Stimulated activated CD4-positive, alpha-beta T cell treated with anti-CD3 and anti-CD28 coated beads, Interleukin-1b, Interleukin-23, amount 100 ng/mL, for 1 hour (primary cell): ENCODE results near the gene MYL6B.
"Not testable (repeated sequence)": the region's sequence is repeated elsewhere in the genome, so short reads cannot be mapped to it uniquely, and the experiment has no call there.

Experiments used
- DNase-seq, 2 donors: peaks; one replicate each; pipeline ENCODE4 v3.0.0-alpha.2; 2020; ENCODE audit warnings: low read depth in 2 of 2

Gene MYL6B

DNA sequence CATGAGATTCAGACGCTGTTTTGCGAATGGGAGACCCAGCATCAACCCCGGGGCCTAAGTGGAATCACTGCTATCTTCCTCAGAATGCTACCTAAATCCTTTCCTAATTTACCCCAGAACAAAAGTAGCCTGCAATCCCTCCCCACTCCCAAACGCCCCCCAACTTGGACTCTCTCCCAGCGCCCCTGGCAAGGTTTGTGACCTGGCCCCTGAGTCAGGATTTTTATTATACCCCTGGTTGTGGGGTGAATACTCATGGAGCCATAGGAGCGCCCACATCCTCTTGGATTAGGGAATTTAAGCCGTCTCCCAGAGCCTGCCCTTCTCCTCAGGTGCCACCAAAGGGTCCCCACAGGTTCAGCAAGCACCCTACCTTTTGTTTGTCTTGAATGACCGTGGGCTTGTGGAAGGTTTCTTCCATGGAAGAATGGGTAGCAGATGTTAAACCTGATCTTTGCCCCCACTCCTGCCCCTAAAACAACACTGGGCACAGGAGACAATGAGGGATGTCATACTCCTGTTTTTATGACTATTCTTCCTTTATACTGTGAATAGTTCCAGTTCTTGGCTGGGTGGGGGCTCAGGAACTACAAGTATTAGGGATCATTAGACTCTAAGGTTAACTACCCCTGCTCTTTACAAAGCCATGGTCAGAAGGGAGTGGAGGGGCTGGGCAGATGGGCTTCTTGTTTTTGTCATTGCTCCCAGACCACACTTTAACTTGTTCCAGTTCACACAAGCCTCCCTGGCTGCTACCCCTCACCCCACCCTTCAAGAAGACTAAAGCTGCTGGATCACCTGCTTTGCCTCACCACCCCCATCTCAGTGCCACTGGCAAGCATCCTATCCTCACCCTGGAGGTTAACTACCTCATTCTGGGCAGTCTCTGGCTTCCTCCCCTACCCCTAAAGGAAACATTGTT, 630 bp downstream of the MYL6B start:
- no peak for DNase-seq

DNA sequence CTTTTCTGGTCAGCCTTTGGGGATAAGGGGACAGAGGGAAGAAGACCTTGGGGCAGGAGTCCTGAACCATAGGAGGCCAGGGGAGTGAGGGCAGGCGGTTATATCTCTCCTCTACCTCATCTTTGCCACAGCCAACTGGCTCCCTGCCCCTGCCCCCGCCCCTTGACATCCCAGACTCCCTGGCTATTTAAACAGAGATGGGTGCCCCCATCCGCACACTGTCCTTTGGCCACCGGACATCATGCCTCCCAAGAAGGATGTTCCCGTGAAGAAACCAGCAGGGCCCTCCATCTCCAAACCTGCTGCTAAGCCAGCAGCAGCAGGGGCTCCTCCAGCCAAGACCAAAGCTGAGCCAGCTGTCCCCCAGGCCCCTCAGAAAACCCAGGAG, 1.3 kb downstream of the MYL6B start:
- DNase-seq: no peak

GRCh38 chr12:56154246-56154771, 1.9 kb downstream of the MYL6B start:
- DNase-seq: no peak

- no peak for DNase-seq
Measured at GRCh38 chr12:56154818-56155217, 2.4 kb downstream of the MYL6B start.

DNA sequence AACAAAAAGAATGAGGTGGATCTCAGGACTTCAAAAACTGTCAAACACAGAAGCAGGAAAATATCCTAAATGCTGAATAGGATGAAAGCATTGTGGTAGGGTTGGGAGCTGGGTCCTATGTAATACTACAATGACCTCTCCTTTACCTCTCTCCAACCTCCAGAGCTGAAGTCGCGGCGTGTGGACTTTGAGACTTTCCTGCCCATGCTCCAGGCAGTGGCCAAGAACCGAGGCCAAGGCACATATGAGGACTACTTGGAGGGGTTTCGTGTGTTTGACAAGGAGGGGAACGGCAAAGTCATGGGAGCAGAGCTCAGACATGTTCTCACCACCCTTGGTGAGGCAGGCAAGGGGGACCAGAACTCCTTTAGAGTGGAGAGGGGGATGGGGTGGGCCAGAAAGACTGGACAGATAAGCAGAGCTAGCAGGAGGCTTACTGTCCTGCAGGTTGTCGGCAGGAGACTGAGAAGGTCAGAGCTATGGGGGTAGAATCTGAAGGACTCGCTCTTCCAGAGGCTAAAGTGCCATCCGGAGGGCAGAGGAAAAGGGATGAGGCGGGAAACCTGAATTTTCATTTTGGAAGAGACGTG, 3.0 kb downstream of the MYL6B start:
- no peak for DNase-seq

DNA sequence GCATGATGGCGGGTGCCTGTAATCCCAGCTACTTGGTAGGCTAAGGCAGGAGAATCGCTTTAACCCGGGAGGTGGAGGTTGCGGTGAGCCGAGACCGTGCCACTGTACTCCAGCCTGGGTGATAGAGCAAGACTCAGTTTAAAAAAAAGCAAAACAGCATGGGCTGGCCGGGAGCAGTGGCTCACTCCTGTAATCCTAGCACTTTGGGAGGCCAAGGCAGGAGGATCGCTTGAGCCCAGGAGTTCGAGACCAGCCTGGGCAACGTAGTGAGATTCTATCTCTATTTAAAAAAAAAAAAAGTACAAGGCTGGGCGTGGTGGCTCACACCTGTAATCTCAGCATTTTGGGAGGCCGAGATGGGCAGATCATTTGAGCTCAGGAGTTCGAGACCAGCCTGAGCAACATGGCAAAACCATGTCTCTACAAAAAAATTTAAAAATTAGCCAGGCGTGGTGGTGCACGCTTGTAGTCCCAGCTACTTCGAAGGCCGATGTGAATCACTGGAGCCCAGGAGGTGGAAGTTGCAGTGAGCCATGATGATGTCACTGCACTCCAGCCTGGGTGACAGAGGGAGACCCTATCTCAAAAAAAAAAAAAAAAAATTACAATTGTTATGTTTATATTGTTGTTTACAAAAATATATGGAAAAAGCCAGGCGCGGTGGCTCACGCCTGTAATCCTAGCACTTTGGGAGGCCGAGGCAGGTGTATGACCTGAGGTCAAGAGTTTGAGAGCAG, 4.2 kb downstream of the MYL6B start:
- not testable (repeated sequence) for DNase-seq

GRCh38 chr12:56157201-56158028, 5.0 kb downstream of the MYL6B start:
- DNase-seq: no peak

GRCh38 chr12:56158029-56158925, 5.9 kb downstream of the MYL6B start, which contains the start of gene MYL6:
Gene MYL6, plus strand, starts transcription at chr12:56158359. Its CDS starts 43 bp downstream, at chr12:56158402.
- peak; percentile 65 to 85 for DNase-seq

- no peak for DNase-seq
Measured at GRCh38 chr12:56158926-56159461, 6.6 kb downstream of the MYL6B start.

DNA sequence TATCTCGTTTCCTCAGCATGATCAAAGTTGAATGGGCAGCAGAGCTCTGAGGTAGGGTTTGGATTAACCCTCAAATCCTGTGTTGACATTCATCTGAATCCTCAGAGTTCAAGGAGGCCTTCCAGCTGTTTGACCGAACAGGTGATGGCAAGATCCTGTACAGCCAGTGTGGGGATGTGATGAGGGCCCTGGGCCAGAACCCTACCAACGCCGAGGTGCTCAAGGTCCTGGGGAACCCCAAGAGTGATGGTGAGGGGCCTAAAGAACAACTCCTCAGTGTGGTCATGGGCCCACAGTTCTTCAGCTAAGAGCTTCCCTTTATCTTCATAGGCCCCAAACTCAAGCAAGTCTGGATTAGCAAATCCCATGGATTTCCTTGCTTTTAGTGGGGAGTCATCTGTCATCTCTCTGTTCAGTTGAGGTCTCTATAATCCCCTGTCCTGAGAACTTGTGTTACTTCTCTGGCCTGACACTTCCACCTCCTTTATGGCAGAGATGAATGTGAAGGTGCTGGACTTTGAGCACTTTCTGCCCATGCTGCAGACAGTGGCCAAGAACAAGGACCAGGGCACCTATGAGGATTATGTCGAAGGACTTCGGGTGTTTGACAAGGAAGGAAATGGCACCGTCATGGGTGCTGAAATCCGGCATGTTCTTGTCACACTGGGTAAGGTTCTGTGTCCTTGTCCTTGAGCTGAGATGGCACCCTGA, 7.2 kb downstream of the MYL6B start:
- no peak for DNase-seq

GRCh38 chr12:56160193-56160763, 7.9 kb downstream of the MYL6B start:
- peak in 1 of 2 donors; percentile 17 for DNase-seq

DNA sequence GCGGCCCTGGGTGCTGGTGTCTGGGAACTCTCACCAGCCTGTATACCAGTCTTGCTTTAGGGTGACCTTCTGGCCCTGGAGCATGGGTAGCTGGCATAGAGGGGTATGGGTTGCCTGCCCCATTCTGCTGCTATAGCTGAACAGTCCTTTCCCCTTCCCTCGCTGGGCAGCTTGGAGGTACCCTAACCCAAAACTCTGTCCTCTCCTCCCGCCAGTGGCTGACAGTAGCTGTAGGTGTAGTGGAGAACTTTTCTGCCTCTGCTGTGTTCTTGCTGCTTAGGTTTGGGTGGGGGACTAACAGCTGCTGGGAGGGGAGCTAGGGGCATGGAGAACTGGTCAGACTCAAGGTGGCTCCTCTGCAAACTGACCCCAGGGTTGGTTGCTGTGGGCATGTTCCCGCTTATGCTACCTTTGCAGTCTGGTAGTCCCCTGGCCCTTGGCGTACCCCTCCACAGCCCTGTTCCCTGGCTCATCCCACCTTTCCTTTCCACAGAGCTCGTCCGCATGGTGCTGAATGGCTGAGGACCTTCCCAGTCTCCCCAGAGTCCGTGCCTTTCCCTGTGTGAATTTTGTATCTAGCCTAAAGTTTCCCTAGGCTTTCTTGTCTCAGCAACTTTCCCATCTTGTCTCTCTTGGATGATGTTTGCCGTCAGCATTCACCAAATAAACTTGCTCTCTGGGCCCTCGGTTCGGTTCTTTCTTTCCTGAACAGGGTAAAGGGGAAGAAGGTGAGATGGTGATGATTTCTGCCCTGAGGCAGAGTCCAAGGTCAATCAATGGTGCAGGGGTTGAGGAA, 8.7 kb downstream of the MYL6B start:
- no peak for DNase-seq

DNA sequence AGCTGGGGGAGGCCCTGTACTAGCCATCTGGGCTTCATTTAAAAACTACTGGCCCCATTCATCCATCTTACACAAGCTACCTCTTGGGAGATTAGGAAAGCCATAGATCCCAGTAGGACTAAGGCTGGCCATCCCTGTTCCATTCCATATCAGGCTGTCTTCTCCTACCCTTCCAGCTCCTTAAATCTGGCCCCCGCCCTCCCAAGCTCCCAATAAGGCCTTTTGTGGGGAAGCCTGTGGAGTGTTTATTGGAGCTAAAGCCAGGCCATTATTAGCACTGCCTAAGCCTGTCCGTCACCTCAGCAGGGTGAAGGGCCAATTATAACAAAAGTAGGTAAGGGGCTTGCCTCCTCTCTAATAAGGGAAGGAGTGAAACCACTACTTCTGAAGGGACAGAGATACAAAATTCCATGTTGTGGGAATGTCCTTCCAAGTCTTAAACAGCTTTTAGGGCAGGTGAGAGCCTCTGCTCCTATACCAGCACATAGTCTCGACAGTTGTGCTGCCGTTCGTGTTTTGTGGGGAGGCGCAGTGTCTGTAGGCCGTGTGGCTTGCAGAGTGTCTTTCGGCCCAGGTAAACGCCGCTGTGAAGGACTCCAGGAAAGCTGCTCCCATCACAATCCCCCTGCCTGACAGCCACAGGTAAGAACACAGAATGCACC, 9.4 kb downstream of the MYL6B start:
- DNase-seq: no peak

GRCh38 chr12:56162468-56163290, 10.3 kb downstream of the MYL6B start:
- DNase-seq: no peak

DNA sequence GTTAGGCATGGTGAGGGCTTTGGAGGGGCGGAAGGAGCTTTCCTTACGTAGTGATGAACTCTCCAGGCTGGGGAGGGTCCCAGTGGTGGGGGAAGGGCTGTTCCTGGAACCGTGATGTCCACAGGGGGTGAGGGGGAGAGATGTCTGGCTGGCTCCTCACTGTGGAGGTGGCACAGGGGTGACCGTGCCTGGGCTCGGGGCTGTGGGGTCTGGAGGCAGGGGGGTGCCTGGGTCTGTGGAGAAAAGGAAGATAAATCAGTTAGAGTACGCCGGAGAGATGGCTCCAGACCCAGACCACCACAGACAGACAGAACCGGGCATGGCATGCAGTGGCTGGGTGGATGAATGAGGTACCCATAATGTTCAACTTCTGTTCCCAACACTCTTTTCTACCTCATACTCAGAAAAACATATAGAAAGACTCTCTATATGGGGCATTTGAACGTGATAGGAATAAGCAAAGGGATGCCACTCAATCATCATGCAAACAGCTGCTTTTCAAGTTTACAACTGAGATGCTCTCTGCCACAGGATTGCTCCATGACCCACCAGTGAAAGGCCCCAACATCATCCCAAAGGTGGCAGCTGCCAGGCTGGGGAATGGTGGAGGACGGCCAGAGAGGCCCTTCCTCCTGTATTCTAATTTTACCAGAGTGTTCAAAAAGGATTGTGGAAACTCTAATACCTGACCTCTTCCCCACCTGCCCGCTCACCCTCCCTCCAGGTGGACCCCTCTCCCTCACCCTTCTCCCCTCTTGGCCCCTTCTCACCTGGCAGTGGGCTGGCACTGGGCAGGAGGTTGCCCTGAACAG, 11.4 kb downstream of the MYL6B start:
- no peak for DNase-seq

DNA sequence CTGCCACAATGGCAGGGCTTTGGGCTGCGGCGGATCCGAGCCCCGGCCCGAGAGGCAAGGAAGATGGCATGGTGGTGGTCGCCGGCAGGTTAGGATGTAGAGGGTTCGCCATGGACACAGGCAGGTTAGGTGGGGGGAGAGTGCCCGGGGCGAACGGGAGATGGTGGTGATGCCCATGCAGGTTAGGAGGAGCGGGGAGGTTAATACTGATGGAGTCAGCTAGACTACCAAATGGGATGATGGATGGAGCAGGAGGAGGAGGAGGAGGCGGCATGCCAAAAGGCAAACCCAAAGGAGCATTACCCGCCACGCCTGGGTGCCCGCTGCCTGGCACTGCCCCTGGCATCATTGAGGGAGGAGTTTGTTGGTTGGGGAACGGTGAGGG, 11.9 kb downstream of the MYL6B start:
- no peak for DNase-seq
